Endothelial cell of umbilical vein (primary cell): ENCODE results near the gene LMAN2.

Experiments used
- CTCF ChIP-seq, 2 donors: IDR thresholded peaks; 1 replicate in 1 of 2; 2 replicates in 1 of 2; pipeline ENCODE4 v1.5.1; 2011; ENCODE audit warnings: low read length in 2 of 2, mild to moderate bottlenecking in 2 of 2, moderate library complexity in 2 of 2, control low read depth in 1 of 2, inconsistent platforms in 1 of 2, low read depth in 1 of 2; ENCODE audit not compliant: insufficient read depth in 1 of 2; ENCODE audit errors: extremely low read depth in 1 of 2
- FOS ChIP-seq: IDR thresholded peaks from 2 replicates; pipeline ENCODE4 v1.6.1; 2011; ENCODE audit warnings: mild to moderate bottlenecking, low read length, moderate library complexity, borderline replicate concordance; ENCODE audit not compliant: insufficient read depth
- POLR2A ChIP-seq: IDR thresholded peaks from 2 replicates; pipeline ENCODE4 v1.6.1; 2012; ENCODE audit warnings: low read depth, mild to moderate bottlenecking, control low read depth, low read length
- POLR2AphosphoS5 ChIP-seq: IDR thresholded peaks from 2 replicates; pipeline ENCODE4 v1.6.1; 2012; ENCODE audit warnings: low read depth, mild to moderate bottlenecking, control low read depth, low read length, moderate library complexity; ENCODE audit not compliant: insufficient read depth

GRCh38 chr5:177385720-177386119, 34.3 kb upstream of the LMAN2 start:
- TF ChIP-seq CTCF (IDR thresholded peaks at IDR 0.05; ENCODE audit: extremely low read depth in 1 of 2, insufficient read depth in 1 of 2, low read depth in 1 of 2, low read length in 2 of 2) (no peak), POLR2AphosphoS5 (no peak), FOS (no peak), POLR2A (no peak)
